22Rv1 (cell line): ENCODE results near the gene PPP1CC.

ENCODE experiments used
- CTCF ChIP-seq: fragments of 450-650 bp; IDR thresholded peaks from 2 replicates; pipeline ENCODE4 v1.5.1; 2017; ENCODE audit warnings: mild to moderate bottlenecking
- ZFX ChIP-seq: fragments of 450-650 bp; IDR thresholded peaks from 2 replicates; pipeline ENCODE4 v1.6.1; 2017; ENCODE audit warnings: antibody characterized with exemption, borderline replicate concordance

- no peak for TF ChIP-seq CTCF
- no peak for TF ChIP-seq ZFX
Measured at GRCh38 chr12:110731479-110731878, 11.2 kb downstream of the PPP1CC start.
